Measurements from ENCODE around the gene CHD9.

DNA sequence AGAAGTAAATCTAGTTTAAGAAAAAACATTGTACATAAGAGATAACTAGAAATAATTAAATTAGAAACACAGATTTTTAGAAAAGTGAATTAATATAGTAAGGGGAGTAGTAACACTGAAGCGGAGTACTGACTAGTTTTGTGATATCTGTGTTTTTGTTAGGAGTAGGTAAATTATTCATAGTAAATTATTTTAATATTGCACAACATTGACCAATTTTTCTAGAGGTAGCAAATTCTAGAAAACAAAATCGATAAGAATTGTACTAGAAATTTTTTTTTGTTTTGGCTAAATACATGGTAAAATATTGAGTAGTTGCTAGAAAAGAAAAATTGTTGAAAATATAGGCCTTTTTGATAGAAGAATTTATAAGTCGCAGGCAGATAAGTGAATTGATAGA lies 156.5 kb downstream of the CHD9 start:
- TF ChIP-seq, protein P1, sequence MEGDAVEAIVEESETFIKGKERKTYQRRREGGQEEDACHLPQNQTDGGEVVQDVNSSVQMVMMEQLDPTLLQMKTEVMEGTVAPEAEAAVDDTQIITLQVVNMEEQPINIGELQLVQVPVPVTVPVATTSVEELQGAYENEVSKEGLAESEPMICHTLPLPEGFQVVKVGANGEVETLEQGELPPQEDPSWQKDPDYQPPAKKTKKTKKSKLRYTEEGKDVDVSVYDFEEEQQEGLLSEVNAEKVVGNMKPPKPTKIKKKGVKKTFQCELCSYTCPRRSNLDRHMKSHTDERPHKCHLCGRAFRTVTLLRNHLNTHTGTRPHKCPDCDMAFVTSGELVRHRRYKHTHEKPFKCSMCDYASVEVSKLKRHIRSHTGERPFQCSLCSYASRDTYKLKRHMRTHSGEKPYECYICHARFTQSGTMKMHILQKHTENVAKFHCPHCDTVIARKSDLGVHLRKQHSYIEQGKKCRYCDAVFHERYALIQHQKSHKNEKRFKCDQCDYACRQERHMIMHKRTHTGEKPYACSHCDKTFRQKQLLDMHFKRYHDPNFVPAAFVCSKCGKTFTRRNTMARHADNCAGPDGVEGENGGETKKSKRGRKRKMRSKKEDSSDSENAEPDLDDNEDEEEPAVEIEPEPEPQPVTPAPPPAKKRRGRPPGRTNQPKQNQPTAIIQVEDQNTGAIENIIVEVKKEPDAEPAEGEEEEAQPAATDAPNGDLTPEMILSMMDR (conservative IDR thresholded peaks at IDR 0.05), result no peak
- TF ChIP-seq ZFX (IDR thresholded peaks at IDR 0.05), result no peak

Measured in C4-2B (cell line).